ENCODE measurements around the gene TAC4. TPM values are rescaled to one million over a fixed set of nuclear protein-coding genes. Genes with fewer than 3 reads are reported as not detected.
"Not testable (repeated sequence)": the region's sequence is repeated elsewhere in the genome, so short reads cannot be mapped to it uniquely, and the experiment has no call there.

The TAC4 gene
- total RNA-seq, 1 donor from 2014 or later, result not detected

DNA sequence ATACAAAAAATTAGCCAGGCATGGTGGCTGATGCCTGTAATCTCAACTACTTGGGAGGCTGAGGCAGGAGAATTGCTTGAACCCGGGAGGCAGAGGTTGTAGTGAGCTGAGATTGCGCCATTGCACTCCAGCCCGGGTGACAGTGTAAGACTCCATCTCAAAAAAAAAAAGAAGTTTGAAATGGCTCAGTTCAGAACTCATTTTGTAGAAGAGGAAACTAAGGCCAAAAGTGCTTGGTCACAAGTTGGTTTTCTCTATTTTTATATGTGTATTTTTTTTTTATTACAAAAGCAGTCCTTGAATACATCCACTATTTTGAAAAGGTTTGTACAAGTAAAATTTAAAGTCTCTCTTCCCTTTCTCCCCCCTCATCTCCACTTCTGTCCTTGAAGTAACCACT is 5.5 kb downstream of the TAC4 start:
- no peak for DNase-seq

DNA sequence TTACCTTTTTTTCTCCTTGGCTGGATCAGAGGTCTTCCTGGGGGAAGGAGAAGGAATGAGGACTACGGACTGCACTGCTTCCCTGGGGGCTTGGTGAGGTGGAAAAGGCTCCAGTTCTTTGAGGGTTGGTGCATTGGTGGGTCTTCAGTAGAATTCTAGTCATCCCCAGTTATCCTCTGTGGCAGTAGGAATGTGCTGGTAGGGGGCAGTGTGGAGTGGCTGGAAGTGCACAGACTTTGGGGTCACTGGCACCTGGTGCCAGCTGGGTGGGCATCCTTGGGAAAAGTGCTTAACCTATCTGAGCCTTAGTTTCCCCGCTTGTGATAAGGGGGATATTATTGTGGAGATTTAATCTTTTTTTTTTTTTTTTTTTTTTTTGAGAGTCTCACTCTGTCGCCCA is 6.3 kb downstream of the TAC4 start:
- no peak for DNase-seq

DNA sequence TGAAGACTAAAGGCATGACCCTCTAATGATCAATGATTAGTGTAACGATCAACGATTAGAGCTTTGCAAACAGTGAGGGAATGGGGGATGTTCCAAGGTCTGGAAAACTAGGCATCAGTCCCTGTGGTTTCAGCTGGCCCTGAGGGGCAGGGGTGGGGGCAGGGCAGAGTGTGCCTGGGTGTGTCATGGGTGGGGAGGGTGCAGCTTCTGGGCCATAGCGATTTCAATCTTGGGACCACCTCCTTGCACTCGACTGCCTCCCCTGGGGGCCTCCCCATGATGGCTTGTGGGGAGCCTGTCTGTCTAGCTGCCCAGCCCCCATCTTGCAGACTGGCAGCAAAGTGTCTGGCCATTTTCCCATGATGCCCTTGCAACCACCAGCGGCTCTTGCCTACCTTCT is 8.4 kb downstream of the TAC4 start:
- no peak for DNase-seq

DNA sequence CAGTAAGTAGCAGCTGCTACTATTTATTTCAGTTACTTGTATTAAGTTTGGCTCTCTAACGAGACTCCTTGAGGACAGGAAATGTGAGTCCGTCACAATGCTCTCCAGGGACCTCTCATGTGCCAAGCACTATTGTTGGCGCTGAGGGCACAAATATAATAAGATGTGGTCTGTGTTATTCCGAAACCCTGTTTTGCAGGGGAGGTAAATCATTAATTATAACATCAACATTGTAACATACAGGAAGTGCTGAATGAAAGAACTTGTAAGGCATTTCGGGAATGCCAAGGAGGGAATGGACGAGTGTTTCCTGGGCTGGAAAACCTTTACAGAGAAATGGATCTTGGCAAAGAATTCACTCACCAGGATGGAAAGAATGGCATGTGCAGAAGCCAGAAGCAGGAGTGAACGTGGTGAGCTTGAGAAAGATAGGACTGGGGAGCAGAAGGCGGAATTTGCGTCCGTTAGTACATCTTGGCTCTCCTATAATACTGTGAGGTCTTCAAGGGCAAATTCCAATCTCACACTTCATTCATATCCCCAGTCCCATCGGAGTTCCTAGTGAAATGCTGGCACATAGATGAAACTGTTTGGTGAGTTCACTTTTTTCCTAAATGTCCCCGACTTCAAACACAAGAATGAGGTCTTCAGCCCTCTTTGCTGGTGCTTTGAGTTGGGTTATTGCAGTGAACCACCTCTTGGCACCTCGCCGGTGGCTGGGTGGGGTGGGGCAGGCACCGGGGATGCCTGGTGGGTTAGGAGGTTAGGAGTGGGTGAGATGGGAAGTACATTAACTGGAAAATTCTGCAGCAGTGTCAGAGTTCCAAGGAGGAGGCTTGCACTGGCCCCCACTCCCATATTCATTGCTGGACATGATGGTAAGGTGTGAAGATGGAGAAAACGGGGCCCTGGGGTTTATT is 11.5 kb downstream of the TAC4 start:
- DNase-seq, result no peak

DNA sequence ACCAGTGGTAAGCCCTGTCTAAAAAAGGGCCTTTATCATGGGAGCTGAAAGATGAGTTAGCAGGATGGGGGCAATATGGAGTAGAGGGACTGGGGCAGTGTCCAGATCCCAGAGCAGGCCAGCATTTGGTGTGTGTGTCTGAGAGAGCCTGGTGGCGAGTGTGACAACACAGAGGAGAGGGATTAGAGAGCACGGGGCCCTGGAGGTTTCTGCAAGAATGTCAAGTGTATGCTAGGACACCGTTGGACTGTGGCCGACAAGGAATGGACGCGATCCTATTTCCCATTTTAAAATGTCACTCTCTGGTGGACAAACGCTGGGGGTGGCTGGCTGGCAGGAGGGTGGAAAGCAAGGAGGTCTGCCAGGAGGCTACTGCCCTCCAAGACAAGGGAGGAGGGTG is 12.4 kb downstream of the TAC4 start:
- no peak for DNase-seq

DNA sequence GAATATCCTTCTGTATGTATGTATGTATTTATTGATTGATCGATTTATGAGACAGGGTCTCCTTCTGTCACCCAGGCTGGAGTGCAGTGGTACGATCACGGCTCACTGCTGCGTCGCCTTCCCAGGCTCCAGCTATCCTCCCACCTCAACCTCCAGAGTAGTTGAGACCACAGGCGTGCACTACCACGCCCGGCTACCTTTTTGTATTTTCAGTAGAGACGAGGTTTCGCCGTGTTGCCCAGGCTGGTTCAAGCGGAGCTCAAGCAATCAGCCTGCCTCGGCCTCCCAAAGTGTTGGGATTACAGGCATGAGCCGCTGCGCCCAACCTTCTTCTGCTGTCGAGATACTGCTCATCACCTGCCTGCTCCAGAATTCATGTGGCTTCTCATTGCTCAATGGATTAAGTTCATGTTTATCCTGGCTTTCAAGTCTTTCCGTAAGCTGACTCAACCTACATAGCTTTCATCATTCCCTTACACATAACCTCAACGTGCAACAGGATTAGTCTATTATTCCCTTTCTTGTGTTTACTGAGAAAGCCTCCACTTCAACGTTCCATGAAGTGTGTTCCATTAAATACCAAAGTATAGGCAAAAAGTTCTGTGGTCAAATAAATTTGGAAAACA is 13.6 kb downstream of the TAC4 start:
- no peak for DNase-seq

DNA sequence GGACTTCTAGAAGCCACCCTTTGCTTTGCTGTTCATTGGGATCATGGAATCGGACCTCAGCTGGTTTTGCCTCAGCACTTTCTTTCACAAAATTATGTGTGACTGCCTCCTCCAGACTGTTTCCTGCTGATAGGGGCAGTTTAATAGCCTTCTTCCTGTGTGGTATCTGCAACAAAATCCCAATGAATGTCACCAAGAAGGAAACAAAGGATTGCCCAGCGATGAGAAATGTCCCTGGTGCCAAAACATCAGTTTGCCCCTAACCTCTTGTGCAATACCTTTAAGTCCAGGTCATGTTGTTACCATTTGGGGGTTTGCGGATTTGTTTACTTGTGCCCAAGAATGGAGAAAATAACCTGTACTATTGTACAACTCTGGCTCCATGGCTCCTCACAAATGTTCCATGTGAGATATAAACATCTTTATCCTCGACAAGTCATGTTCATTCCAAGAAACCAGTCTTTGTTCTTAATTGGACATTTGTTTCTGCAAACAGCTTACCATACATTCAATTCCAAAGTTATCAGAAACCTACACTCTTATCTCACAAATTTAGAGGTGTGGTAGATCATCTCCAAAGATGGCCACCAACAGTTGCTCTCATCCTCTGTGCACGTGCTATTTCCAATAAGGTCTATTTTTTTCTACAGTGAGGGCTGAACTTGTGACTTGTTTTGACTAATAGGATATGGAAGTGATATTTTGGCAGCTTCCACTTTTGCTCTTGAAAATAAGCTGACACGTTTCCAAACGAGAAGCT is 14.8 kb downstream of the TAC4 start:
- DNase-seq, result no peak

DNA sequence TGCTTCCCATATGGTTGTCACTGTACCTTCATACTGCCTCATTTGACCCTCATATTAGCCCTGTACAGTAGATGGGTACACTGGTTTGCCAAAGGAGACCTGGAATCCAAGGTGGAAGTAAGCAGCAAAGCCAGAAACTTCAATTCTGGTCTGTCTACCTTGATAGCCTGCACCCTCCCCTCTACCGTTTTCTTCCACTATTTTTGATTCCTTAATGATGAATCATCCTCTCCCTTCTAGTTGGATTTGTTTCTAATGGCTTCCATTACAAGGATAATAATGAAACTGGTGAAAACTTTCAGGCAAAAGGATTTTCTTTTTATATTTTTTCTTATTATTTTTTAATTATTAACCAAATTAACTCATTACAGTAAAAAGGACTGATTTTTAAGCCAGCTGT is 17.3 kb downstream of the TAC4 start:
- DNase-seq, result no peak

DNA sequence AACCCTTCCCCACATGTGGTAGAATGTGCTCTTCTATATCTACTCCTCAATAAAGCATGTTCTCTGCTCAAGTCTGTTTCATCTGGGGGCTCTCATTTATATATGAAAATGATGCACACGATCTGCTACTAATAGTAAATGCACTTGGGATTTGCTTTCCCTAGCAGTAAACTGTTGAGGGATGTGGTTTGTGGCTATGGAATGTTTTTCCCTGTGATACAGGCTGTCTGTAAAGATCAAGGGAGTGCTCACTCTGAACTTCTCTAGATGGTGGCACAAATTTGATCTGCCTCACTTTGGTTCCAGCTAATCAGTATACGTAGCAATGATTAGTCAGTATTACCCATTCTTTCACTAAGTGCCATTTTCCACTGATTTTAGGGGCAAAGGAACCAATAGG is 18.8 kb downstream of the TAC4 start:
- DNase-seq, result no peak

DNA sequence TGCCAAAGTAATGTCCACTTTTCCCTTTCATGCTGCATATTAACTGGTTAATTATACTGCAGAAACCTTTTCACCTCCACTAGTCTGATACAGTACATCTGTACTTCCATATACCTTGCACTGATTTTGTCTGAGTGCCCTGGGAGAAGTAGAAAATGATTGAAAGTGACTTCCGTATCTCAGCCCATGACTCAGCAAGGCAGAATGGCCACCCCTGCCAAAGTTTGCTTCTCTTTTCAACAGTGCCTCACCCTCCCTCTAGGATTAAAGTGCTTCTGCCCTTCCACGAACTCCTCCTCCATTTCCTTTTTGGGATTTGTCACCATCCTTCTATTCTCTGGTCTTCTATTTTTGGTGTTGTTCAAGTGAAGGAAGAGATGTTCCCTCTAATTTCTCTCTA is 19.5 kb downstream of the TAC4 start:
- DNase-seq, result not testable (repeated sequence)

DNA sequence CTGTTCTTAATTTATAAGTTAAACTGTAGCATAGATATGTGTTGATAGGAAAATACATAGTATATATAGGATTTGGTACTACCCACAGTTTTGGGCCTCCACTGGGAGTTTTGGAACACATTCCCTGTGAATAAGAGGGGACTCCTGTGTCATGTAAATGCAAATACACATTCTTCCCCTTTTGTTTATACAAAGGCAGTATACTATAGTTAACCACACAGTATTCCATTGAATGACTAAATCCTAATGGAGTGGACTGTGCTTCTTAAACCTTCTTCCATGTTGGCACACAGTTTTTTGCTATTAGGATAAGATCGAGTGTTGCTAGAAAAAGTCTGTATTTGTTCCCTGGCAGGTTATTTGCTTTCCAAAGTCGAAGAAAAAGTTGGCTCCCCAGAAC is 22.2 kb downstream of the TAC4 start:
- no peak for DNase-seq

DNA sequence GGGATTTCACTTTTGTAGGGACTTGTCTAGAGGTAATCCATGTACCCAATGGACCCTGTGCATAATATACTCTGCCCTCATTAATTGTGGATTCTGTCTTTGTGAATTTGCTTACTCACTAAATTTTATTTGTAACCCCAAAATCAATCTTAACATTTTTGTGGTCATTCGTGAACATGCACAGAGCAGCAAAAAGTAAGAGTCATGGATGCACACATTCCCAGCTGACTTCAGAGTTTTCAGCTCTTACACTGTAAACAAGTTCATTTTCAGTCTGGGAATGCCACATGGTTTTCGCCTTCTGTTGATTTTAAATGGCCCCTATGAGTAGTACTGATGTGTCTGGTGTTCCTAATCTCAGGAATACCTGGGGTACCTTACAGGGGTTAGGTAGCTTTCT is 24.3 kb downstream of the TAC4 start:
- DNase-seq, result no peak

DNA sequence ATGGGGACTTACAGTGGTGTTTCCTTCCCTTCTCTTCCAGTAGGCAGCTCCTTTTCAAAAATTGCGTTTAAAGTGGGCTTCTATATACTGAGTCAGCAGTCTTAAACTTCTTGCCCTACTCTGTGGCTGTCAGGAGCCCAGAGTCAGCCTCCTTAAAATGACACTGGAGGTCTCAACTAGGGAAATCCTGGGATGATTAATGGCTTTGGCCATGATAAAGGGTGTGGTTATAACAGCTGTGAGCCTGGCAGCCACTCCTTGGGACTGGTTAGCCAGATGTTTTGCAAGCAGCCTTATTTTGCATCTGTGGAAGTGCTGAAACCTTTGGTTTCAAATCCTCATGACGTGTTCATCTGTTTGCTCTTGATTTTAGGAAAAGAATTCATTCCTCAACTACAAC is 25.0 kb downstream of the TAC4 start:
- DNase-seq, result peak; percentile 51

DNA sequence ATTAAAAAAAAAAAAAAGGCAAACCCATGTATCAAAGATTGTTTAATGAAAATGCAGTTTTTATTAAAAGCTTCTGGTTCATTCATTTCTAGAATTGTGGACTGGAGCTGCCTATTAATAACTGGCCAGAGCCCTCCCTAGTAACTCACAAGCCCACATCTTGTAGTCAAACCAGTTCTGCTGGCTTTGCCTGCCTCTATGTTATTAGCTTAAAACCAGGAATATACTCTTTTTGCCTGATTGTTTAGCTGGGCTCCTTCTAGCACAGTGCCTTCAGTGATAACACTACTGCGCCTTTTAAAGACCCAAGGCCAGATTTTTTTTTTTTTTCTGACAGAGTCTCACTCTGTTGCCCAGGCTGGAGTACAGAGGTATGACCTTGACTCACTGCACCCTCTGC is 26.0 kb downstream of the TAC4 start:
- no peak for DNase-seq

DNA sequence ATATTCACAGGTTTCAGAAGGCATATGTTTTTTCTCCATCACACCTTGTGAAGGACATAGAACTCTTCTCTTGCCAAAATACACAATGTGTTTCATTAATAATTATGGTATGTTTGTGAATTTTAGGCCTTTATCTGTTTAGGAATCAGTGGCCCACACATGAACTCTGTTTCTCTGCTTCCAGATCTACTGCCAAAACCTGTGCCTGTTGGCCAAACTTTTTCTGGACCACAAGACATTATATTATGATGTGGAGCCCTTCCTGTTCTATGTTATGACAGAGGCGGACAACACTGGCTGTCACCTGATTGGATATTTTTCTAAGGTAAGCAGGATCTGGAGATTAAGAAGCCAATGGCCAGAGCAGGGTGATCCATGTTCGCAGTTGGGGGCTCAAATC is 26.4 kb downstream of the TAC4 start:
- DNase-seq, result no peak

DNA sequence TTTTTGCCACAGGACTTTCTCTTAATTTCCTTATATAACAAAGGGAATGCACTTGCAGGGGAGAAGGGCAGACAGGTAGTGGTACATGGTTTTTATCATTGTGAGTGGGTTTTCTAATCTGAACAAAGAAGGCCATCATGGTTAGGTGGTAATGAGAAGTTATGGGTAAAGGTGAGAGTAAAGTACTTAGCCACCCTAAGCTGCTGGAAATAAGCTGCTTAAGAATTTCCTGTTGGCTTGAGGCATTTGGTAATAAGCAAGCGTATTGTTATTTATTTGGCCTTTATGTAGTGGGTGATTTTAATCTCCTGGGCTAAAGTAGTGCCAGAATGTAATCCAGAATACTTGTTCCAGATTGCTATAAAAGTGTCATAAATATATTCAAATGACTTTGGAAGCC is 27.1 kb downstream of the TAC4 start:
- no peak for DNase-seq

DNA sequence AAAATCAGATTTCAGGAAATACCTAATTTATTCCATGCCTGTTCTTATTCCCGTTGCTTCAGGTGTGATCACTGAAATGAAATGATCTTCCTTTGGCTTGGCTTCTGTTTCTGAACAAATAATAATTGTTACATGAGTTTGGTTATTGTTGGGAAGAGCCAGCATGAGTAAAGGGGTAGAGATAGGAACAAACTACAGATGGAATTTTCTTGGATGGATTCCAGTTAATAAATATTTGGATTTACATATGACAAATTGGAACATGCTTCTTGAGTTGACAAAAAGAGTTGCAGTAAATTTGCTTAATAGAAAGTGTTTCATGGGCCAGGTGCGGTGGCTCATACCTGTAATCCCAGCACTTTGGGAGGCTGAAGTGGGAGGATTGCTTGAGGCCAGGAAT is 28.2 kb downstream of the TAC4 start:
- no peak for DNase-seq

DNA sequence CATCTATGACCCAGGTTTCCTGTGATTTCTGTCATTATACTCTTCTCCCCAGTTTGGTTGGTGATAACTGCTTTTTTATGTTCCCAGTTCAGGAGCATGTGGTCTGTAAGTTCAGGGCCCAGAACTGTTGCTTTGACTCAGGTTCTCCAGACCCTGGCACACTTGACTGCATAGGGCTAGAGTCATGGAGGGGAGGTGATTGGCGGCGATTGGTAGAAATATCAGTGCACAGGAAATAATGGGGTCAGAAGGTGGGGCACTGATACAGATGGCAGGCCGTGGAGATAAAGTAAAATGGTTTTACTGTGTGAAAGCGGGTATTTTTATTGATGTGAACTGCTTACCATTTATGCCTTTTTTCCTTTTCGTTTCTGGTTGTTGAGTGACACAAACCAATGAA is 28.7 kb downstream of the TAC4 start:
- no peak for DNase-seq

DNA sequence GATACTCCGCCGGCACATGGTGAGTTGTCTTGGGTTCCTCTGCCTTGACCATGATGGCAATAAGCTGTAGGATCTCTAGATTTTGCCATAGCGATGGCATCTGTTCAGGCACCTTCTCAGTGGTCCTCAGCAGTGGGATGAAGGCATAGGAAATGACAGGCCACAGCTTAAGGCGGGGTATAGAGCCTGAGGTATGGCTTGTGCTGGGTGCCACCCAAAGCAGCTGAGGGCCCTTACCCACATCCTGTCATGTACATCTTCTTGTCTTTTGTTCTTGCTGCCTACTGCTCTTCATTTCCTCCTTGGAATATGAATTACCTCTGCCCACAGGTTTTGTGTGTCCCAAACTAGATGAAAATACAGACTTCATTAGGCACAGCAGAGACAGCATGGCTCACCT is 29.9 kb downstream of the TAC4 start:
- no peak for DNase-seq

DNA sequence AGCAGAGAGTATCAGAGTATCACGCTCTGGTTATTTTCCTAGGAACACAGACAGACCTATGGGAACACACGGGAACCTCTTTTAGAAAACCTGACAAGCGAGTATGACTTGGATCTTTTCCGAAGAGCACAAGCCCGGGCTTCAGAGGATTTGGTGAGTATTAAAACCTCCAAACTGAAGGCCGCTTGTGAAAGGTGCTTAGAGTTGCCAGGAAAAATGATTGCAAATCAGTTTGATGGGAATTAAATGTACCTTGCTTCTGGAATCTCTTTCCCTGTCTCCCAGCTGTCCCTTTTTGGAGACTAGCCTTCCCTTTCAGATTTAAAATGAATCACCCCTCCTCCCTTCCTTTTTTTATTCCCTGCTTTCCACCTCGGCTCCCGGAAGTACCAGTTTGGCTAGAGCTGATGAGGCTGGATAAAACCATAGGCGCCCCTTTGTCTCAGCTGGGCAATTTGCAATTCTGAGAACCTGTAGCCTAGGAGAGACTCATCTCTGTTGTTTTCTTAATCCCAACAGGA is 32.0 kb downstream of the TAC4 start:
- no peak for DNase-seq

DNA sequence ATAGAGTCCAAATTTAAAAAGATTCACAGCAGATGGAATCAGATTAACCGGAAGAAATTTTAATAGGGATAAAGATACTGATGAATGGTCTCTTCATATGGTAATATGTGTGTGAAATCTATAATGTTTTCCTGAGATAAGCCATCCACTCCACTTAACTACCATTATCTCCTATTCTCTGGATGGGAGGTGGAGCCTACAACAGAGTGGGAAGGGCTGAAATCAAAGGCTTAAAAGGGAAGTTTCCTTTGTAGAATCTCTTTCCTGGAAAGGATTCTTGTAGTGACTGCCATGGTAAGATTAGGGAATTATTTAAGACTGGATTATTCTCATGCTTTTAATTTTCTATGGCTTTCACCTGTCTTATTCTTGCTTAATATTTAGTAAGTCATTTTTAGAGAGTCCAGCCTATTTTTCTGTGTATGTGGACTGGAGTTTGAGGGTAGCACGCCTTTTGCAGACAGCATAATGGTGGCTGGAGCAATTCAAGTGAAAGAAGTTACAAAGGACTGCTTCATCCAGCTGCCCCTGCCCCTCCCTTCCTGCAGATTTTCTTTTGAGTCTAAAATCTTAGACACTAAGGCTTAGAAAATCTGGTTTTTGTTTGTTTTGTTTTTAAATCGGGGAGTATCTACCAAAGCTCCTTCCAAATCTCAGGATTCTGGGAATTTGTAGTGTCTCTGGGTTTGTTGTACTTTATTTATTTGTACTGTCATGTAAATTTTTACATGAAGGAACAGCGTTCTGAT is 32.9 kb downstream of the TAC4 start:
- DNase-seq, result no peak

DNA sequence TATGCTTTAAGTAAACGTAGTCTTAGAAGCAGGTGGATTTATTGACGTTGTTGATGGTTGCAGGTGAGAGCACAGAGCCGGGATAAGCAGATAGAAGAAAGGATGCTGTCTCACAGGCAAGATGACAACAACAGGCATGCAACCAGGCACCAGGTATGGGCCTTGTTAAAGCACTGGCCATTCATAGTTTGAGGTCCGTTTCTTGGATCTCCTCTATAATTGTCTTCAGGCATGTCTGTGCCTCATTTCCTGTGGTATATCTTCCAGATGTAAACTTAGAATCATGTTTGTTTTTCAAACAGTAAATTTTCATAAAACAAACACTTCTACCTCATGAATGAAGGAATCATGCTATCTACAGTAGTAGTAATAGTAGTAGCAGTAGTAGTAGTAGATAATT is 38.8 kb downstream of the TAC4 start:
- no peak for DNase-seq

All from skin of body (tissue), 2 donors.